HepG2 (cell line): ENCODE data around the gene LYRM1. TPM values are rescaled to one million over a fixed set of nuclear protein-coding genes. Genes with fewer than 3 reads are reported as not detected.

Source experiments
- ATM ChIP-seq: fragments of 450-650 bp; IDR thresholded peaks from 2 replicates; pipeline ENCODE4 v1.7.1; 2017; ENCODE audit warnings: mild to moderate bottlenecking, borderline replicate concordance
- FOXA1 ChIP-seq, 2 experiments: fragments of 450-650 bp in 1 of 2; sonication (generic) in 1 of 2; formaldehyde crosslinking in 1 of 2; IDR thresholded peaks; 2 replicates each; pipeline versions ENCODE4 v1.4.0 to v1.6.1; 2016 to 2020; ENCODE audit warnings: missing genetic modification reagents in 1 of 2
- GLI4 ChIP-seq: sonication (generic); formaldehyde crosslinking; IDR thresholded peaks from 2 replicates; pipeline ENCODE4 v1.5.1; 2020; ENCODE audit warnings: missing genetic modification reagents, mild to moderate bottlenecking, moderate library complexity, borderline replicate concordance
- HIVEP1 ChIP-seq: sonication (generic); formaldehyde crosslinking; IDR thresholded peaks from 2 replicates; pipeline ENCODE4 v1.4.0; 2020; ENCODE audit warnings: mild to moderate bottlenecking, missing genetic modification reagents
- HNRNPH1 ChIP-seq: fragments of 200-400 bp; formaldehyde crosslinking; optimal IDR thresholded peaks from 2 replicates; pipeline ENCODE3; 2017; ENCODE audit warnings: mild to moderate bottlenecking, low read depth, low read length
- NFE2 ChIP-seq: sonication (generic); formaldehyde crosslinking; IDR thresholded peaks from 2 replicates; pipeline ENCODE4 v1.4.0; 2020; ENCODE audit warnings: missing genetic modification reagents
- NFKBIZ ChIP-seq: IDR thresholded peaks from 2 replicates; pipeline ENCODE4 v1.6.1; 2018; ENCODE audit warnings: missing genetic modification reagents, missing compliant biosample characterization
- RORA ChIP-seq: sonication (generic); formaldehyde crosslinking; IDR thresholded peaks from 2 replicates; pipeline ENCODE4 v1.5.0; 2020; ENCODE audit warnings: mild to moderate bottlenecking, missing genetic modification reagents, moderate library complexity
- SMC3 ChIP-seq: IDR thresholded peaks from 2 replicates; pipeline ENCODE4 v1.6.1; 2011; ENCODE audit warnings: low read length, improper control_type of control experiment
- ZBTB7A ChIP-seq: sonication (generic); formaldehyde crosslinking; IDR thresholded peaks from 2 replicates; pipeline ENCODE4 v1.8.0; 2022; ENCODE audit warnings: mild to moderate bottlenecking, missing genetic modification reagents
- ZFY ChIP-seq: sonication (generic); formaldehyde crosslinking; IDR thresholded peaks from 2 replicates; pipeline ENCODE4 v1.4.0; 2020; ENCODE audit warnings: missing genetic modification reagents
- ZNF629 ChIP-seq: sonication (generic); formaldehyde crosslinking; conservative IDR thresholded peaks from 2 replicates; pipeline ENCODE4 v1.5.0; 2020; ENCODE audit warnings: missing genetic modification reagents
- ZSCAN22 ChIP-seq: sonication (generic); formaldehyde crosslinking; IDR thresholded peaks from 2 replicates; pipeline ENCODE4 v1.4.0; 2020; ENCODE audit warnings: mild to moderate bottlenecking, missing genetic modification reagents
- polyA plus RNA-seq, 8 experiments: library from polyadenylated mRNA; depleted of rRNA in 3 of 8; stranded (reverse) in 7 of 8; unstranded in 1 of 8; fragments of >200 nt; fragmentation: Illumina TruSeq in 4 of 8; extraction: Trizol in 4 of 8; gene quantifications; 2 replicates each; pipeline versions ENCODE4 v1.2.1 to v1.2.3, GENCODE V29; 2011 to 2016; ENCODE audit warnings: low read depth in 4 of 8, missing spikeins in 1 of 8, mixed read lengths in 1 of 8; ENCODE audit not compliant: insufficient read depth in 1 of 8
- total RNA-seq, 5 experiments: library from RNA; depleted of rRNA; stranded (reverse); fragments of >200 nt; fragmentation: Illumina TruSeq; extraction: Trizol; gene quantifications; 2 replicates each; pipeline ENCODE4 v1.2.3, GENCODE V29; 2016; ENCODE audit warnings: low read depth in 1 of 5
- TF ChIP-seq, protein P1 (sequence below): sonication (generic); formaldehyde crosslinking; IDR thresholded peaks from 2 replicates; pipeline ENCODE4 v1.4.0; 2020; ENCODE audit warnings: missing genetic modification reagents, borderline replicate concordance
- TF ChIP-seq, protein P2 (sequence below): sonication (generic); formaldehyde crosslinking; IDR thresholded peaks from 2 replicates; pipeline ENCODE4 v1.8.0; 2022; ENCODE audit warnings: mild to moderate bottlenecking, missing genetic modification reagents; ENCODE audit not compliant: insufficient replicate concordance
- TF ChIP-seq, protein P3 (sequence below): sonication (generic); formaldehyde crosslinking; IDR thresholded peaks from 2 replicates; pipeline ENCODE4 v1.9.0; 2021; ENCODE audit warnings: missing genetic modification reagents, borderline replicate concordance
- TF ChIP-seq, protein P4 (sequence below): sonication (generic); formaldehyde crosslinking; IDR thresholded peaks from 2 replicates; pipeline ENCODE4 v1.8.0; 2022; ENCODE audit warnings: mild to moderate bottlenecking, missing genetic modification reagents, borderline replicate concordance
- TF ChIP-seq, protein P5 (sequence below): IDR thresholded peaks from 2 replicates; pipeline ENCODE4 v1.6.1; 2016; ENCODE audit warnings: mild to moderate bottlenecking

The LYRM1 gene
- total and polyA plus RNA-seq, 2 of the 13 experiments (the other 11 are each of a cell fraction or from before 2014, with no cell fraction given), result 59.2 to 82.6 TPM

DNA sequence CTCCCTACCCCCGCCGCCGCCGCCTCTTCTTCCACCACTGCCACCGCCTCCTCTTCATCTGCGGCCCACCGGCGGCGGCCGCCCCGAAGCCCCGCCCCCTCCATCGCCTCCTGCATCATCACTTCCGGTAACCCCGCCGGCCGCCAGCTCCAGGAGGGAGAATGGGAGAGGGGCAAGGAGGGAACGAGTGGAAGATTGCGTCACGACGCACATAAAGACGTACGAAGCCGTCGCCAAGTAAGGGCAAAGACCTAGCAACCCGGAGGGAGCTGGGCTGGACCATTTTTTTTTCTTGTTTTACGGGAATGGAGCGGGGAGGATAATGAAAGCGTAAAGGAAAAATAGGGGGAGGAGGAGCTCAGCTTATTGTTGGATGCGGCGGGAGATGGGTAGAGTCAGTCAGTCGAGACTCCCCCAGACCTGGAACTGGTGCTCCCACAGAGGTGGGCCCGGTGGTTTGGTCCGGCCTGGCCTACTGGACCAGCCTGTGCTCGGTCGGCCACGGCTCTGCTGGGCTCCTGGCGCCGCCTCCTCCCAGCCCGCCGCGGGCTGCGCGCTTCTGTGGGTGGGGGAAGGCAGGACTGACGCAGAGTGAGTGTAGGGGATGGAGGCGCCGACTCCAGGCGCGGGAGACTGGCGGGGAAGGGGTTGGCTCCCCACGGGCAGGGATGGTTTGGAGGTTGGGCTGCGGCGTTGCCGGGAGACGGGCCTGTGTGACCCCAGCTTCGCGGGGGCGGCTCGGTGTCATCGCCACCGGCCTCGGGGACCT, at the start of gene LYRM1, which contains the start of gene DCUN1D3 (continued):
- TF ChIP-seq, protein P1, sequence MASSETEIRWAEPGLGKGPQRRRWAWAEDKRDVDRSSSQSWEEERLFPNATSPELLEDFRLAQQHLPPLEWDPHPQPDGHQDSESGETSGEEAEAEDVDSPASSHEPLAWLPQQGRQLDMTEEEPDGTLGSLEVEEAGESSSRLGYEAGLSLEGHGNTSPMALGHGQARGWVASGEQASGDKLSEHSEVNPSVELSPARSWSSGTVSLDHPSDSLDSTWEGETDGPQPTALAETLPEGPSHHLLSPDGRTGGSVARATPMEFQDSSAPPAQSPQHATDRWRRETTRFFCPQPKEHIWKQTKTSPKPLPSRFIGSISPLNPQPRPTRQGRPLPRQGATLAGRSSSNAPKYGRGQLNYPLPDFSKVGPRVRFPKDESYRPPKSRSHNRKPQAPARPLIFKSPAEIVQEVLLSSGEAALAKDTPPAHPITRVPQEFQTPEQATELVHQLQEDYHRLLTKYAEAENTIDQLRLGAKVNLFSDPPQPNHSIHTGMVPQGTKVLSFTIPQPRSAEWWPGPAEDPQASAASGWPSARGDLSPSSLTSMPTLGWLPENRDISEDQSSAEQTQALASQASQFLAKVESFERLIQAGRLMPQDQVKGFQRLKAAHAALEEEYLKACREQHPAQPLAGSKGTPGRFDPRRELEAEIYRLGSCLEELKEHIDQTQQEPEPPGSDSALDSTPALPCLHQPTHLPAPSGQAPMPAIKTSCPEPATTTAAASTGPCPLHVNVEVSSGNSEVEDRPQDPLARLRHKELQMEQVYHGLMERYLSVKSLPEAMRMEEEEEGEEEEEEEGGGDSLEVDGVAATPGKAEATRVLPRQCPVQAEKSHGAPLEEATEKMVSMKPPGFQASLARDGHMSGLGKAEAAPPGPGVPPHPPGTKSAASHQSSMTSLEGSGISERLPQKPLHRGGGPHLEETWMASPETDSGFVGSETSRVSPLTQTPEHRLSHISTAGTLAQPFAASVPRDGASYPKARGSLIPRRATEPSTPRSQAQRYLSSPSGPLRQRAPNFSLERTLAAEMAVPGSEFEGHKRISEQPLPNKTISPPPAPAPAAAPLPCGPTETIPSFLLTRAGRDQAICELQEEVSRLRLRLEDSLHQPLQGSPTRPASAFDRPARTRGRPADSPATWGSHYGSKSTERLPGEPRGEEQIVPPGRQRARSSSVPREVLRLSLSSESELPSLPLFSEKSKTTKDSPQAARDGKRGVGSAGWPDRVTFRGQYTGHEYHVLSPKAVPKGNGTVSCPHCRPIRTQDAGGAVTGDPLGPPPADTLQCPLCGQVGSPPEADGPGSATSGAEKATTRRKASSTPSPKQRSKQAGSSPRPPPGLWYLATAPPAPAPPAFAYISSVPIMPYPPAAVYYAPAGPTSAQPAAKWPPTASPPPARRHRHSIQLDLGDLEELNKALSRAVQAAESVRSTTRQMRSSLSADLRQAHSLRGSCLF (CRISPR knock-in tag), result no peak
- TF ChIP-seq NFKBIZ (CRISPR knock-in tag) (peak; percentile 56; the same call in 1 of the 2 replicates), ZBTB7A (CRISPR knock-in tag) (no peak), HNRNPH1 (peak; percentile 74), RORA (no peak), ZNF629 (CRISPR knock-in tag) (no peak), ATM (no peak), ZSCAN22 (no peak), GLI4 (CRISPR knock-in tag) (peak; percentile 94), ZFY (CRISPR knock-in tag) (peak; percentile 98), HIVEP1 (CRISPR knock-in tag) (peak; percentile 97), NFE2 (CRISPR knock-in tag) (no peak), SMC3 (peak; percentile 54; the same call in 1 of the 2 replicates), FOXA1 (IDR thresholded peaks at IDR 0.05) (no peak), FOXA1 (CRISPR knock-in tag; IDR thresholded peaks at IDR 0.05) (peak; percentile 23; the same call in 1 of the 2 replicates)
- TF ChIP-seq, protein P2, sequence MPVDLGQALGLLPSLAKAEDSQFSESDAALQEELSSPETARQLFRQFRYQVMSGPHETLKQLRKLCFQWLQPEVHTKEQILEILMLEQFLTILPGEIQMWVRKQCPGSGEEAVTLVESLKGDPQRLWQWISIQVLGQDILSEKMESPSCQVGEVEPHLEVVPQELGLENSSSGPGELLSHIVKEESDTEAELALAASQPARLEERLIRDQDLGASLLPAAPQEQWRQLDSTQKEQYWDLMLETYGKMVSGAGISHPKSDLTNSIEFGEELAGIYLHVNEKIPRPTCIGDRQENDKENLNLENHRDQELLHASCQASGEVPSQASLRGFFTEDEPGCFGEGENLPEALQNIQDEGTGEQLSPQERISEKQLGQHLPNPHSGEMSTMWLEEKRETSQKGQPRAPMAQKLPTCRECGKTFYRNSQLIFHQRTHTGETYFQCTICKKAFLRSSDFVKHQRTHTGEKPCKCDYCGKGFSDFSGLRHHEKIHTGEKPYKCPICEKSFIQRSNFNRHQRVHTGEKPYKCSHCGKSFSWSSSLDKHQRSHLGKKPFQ (CRISPR knock-in tag), result peak; percentile 96
- TF ChIP-seq, protein P3, sequence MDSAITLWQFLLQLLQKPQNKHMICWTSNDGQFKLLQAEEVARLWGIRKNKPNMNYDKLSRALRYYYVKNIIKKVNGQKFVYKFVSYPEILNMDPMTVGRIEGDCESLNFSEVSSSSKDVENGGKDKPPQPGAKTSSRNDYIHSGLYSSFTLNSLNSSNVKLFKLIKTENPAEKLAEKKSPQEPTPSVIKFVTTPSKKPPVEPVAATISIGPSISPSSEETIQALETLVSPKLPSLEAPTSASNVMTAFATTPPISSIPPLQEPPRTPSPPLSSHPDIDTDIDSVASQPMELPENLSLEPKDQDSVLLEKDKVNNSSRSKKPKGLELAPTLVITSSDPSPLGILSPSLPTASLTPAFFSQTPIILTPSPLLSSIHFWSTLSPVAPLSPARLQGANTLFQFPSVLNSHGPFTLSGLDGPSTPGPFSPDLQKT (CRISPR knock-in tag), result no peak
- TF ChIP-seq, protein P4, sequence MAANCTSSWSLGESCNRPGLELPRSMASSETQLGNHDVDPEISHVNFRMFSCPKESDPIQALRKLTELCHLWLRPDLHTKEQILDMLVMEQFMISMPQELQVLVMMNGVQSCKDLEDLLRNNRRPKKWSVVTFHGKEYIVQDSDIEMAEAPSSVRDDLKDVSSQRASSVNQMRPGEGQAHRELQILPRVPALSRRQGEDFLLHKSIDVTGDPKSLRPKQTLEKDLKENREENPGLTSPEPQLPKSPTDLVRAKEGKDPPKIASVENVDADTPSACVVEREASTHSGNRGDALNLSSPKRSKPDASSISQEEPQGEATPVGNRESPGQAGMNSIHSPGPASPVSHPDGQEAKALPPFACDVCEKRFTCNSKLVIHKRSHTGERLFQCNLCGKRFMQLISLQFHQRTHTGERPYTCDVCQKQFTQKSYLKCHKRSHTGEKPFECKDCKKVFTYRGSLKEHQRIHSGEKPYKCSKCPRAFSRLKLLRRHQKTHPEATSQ, result no peak; the same call in 1 of the 2 replicates
- TF ChIP-seq, protein P5, sequence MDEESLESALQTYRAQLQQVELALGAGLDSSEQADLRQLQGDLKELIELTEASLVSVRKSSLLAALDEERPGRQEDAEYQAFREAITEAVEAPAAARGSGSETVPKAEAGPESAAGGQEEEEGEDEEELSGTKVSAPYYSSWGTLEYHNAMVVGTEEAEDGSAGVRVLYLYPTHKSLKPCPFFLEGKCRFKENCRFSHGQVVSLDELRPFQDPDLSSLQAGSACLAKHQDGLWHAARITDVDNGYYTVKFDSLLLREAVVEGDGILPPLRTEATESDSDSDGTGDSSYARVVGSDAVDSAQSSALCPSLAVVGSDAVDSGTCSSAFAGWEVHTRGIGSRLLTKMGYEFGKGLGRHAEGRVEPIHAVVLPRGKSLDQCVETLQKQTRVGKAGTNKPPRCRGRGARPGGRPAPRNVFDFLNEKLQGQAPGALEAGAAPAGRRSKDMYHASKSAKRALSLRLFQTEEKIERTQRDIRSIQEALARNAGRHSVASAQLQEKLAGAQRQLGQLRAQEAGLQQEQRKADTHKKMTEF (CRISPR knock-in tag), result peak; percentile 75; the same call in 1 of the 2 replicates
